Activated naive CD4-positive, alpha-beta T cell treated with anti-CD3 and anti-CD28 coated beads, Interleukin-2, amount 50 U/mL, for 72 hours (primary cell): ENCODE data around the gene RADX. TPM values are rescaled to one million over a fixed set of nuclear protein-coding genes. Genes with fewer than 3 reads are reported as not detected.
"Not testable (repeated sequence)": the region's sequence is repeated elsewhere in the genome, so short reads cannot be mapped to it uniquely, and the experiment has no call there.

ENCODE experiments used
- ATAC-seq, 2 donors: fragments of 150-1000 bp; cut with Tn5 transposase; 2 replicates each; pipeline ENCODE4 v1.10.0; 2021; ENCODE audit warnings: mild to moderate bottlenecking in 2 of 2, moderate library complexity in 2 of 2
- DNase-seq, 2 donors: peaks; one replicate each; pipeline ENCODE4 v3.0.0; 2021 to 2022; ENCODE audit warnings: low spot score in 2 of 2
- H3K27ac Mint-ChIP-seq, 2 donors: one replicate each; pipeline ENCODE4 v1.8.0; 2022; ENCODE audit warnings: mild to moderate bottlenecking in 2 of 2, mixed read lengths in 2 of 2
- H3K36me3 Mint-ChIP-seq, 2 donors: one replicate each; pipeline ENCODE4 v1.8.0; 2022; ENCODE audit warnings: mixed read lengths in 2 of 2
- H3K9me3 Mint-ChIP-seq, 2 donors: one replicate each; pipeline ENCODE4 v1.8.0; 2022; ENCODE audit warnings: mixed read lengths in 2 of 2
- total RNA-seq, 2 donors: library from RNA; stranded (reverse); gene quantifications; one replicate each; pipeline ENCODE4 v1.2.3, GENCODE V29; 2022

Gene RADX
- total RNA-seq, 2 donors from 2014 or later: 12.0 to 12.1 TPM

DNA sequence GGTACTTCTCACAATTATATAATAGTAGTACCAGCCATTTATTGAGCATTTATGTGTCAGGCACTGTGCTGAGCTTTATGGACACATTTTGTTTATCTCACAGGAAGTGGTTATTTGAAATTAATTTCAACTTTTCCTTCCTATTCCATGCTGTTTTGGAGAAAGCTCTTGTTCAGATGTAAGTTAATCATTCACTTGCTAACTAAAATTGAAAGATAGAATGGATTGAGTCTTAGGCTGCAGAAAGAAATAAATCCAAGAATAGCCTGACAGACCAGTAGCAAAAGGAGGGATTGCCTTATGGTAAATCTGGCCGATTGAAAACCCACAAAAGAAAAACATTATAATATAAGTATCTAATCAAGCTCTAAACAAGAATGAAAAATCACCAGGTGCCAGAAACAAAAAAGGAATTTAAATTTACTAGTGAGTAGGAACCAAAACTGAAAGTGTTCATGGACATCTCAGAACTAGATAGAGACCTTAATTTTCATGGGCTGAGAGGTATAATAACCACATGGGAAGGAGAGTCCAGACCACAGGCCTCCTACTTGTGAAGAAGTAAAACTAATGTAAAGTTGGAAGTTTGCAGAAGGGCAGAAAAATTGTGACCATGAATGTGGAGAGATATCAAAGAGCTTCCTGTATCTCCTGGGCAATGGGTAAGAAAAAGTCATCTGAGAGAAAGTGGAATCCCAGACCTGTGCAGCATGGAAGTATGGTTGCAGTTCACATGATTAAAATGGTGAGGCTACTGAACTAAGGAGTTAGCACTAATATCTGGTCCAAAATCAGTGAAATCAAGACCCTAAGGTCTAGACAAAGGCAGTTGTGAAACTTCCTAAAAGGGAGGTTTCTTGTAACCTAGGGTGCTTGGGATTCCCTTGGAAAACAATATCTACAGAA is 38.0 kb downstream of the RADX start:
- ATAC-seq (no peak), DNase-seq (no peak)
- Mint-ChIP-seq H3K9me3 (no peaks in the 10 kb centered on the region), H3K36me3 (peaks cover 6 to 15% of the 10 kb centered on the region in 2 donors), H3K27ac (no peak overlapping the region)

GRCh38 chrX:106653625-106654024 is 41.8 kb downstream of the RADX start:
- peaks cover 0 to 14% of the 10 kb centered on the region in 2 donors for H3K36me3 Mint-ChIP-seq
- H3K9me3 Mint-ChIP-seq, DNase-seq, ATAC-seq, H3K27ac Mint-ChIP-seq: not testable (repeated sequence)

DNA sequence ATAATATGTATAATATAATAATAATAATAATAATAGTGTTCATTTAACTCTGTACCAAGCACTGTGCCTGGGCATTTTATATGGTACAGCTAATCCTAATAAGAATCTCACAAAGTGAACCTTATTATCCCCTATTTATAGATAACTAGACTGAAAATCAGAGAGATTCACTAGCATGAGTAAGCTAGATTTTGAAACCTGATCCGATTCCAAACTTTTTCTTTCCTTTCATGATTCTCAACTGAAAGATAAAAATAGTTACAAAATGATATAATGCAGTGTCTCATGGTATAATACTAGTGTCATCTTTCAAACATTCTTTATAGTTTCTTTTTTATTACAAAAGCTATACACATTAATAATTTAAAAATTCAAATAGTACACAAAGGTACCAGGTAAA is 58.9 kb downstream of the RADX start:
- Mint-ChIP-seq H3K36me3 (peaks cover 0 to 4% of the 10 kb centered on the region in 2 donors), H3K27ac (no peak overlapping the region), H3K9me3 (no peaks in the 10 kb centered on the region)
- DNase-seq (no peak), ATAC-seq (no peak)

DNA sequence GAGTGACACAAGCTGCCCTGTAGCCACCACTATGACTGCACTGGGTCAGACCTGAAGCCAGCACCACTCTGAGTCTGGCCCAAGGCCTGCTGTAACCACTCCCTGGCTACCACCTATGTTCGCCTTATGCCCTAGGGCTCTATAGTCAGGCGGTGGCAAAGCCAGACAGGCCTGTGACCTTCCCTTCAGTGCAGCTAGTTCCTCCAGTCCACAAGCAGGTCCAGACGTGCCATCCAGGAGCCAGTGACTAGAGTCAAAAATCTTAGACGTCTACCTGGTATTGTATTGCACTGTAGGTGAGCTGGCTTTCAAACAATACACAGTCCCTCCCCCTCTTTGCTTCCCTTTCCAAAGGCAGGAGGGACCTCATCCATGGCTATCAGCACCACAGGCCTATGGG is 60.7 kb downstream of the RADX start:
- ATAC-seq: no peak

DNA sequence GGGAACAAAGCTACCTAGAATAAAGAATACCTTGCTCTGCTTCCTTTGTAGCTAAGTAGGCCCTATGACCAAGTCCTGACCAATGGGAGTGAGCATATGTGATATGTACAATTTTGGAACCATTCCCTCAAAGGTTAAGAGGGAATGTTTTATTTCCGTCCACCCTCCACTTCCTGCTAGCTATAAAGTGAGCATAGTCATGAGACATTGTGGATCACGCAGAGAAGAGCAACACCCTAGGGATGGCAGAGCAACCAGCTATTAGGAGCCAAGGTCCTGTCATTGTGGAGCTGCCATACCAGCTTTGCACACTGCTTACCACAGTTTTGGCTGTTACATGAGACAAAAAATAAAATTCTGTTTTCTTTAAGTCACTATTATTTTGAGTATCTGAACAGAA is 68.9 kb downstream of the RADX start:
- DNase-seq: no peak
- no peak for ATAC-seq
- no peak overlapping the region for H3K27ac Mint-ChIP-seq
- no peaks in the 10 kb centered on the region for H3K36me3 Mint-ChIP-seq
- H3K9me3 Mint-ChIP-seq: no peaks in the 10 kb centered on the region

More for the DNA sequence above, 60.7 kb downstream of the RADX start:
- H3K9me3 Mint-ChIP-seq: no peaks in the 10 kb centered on the region
- peak overlapping the region in 1 of 2 donors; percentile 39 for H3K27ac Mint-ChIP-seq
- DNase-seq: no peak
- H3K36me3 Mint-ChIP-seq: no peaks in the 10 kb centered on the region

- Mint-ChIP-seq H3K9me3 (no peaks in the 10 kb centered on the region), H3K27ac (no peak overlapping the region), H3K36me3 (no peaks in the 10 kb centered on the region)
- DNase-seq (no peak), ATAC-seq (no peak)
Measured at GRCh38 chrX:106684207-106684606, 72.4 kb downstream of the RADX start.

- Mint-ChIP-seq H3K36me3 (no peaks in the 10 kb centered on the region), H3K9me3 (no peaks in the 10 kb centered on the region), H3K27ac (no peak overlapping the region)
- ATAC-seq: no peak
- no peak for DNase-seq
Measured at GRCh38 chrX:106692425-106693065, 80.8 kb downstream of the RADX start.

DNA sequence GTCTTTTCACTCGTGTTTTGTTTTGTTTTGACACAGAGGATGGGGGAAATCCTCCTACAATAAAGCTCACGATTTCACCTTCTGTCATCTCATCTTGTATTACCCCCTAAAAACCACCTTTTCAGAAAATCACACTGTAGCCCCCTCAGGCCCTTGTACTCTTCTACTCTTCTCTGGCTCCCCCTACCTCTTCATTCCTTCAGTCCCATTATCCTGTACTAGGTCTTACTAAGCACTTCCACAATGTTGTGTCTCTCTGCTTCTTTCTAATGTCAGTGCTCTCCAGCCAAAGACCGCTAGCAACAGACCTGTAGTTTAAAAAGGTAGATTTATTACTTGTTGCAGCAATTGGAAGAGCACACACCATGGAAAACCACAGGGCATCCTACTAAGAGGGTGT is 84.7 kb downstream of the RADX start:
- DNase-seq: no peak
- ATAC-seq: no peak

DNA sequence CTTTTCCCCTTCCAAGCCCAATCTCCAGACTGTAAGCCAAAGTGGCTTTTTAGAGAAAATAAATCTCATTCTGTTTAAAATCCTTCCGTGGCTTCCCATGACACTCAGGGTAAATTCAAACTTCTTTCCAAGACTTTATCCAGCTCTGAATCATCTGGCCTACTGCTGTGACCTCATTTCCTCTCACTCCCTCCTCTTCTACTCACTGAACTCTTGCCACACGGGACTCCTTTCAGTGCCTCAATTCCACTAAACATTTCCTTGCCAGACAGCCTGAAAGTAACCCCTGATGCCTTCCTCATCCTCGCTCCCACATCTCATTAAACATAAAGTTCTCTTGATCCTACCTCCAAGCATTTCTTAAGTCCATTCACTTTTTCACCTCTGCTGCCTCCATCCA is 86.9 kb downstream of the RADX start:
- Mint-ChIP-seq H3K9me3 (no peaks in the 10 kb centered on the region), H3K27ac (no peak overlapping the region), H3K36me3 (no peaks in the 10 kb centered on the region)
- DNase-seq (no peak), ATAC-seq (no peak)

More for the DNA sequence above, 84.7 kb downstream of the RADX start:
- Mint-ChIP-seq H3K9me3 (no peaks in the 10 kb centered on the region), H3K36me3 (no peaks in the 10 kb centered on the region), H3K27ac (no peak overlapping the region)

GRCh38 chrX:106702636-106703035 is 90.9 kb downstream of the RADX start:
- Mint-ChIP-seq H3K9me3 (no peaks in the 10 kb centered on the region), H3K36me3 (no peaks in the 10 kb centered on the region)
- no peak for ATAC-seq

GRCh38 chrX:106706466-106706865 is 94.7 kb downstream of the RADX start:
- H3K27ac Mint-ChIP-seq: no peak overlapping the region
- no peak for DNase-seq
- ATAC-seq: no peak
- no peaks in the 10 kb centered on the region for H3K9me3 Mint-ChIP-seq
- no peaks in the 10 kb centered on the region for H3K36me3 Mint-ChIP-seq

More at GRCh38 chrX:106702636-106703035, 90.9 kb downstream of the RADX start:
- no peak overlapping the region for H3K27ac Mint-ChIP-seq
- DNase-seq: no peak

- H3K9me3 Mint-ChIP-seq: no peaks in the 10 kb centered on the region
- no peaks in the 10 kb centered on the region for H3K36me3 Mint-ChIP-seq
- no peak for DNase-seq
- H3K27ac Mint-ChIP-seq: no peak overlapping the region
- peak; percentile 93 to 98 for ATAC-seq
Measured at GRCh38 chrX:106707771-106708454, 96.1 kb downstream of the RADX start.

GRCh38 chrX:106710771-106711170 is 99.0 kb downstream of the RADX start:
- Mint-ChIP-seq H3K36me3 (no peaks in the 10 kb centered on the region), H3K9me3 (no peaks in the 10 kb centered on the region), H3K27ac (no peak overlapping the region)
- ATAC-seq (no peak), DNase-seq (no peak)

GRCh38 chrX:106711375-106711774 is 99.6 kb downstream of the RADX start:
- no peaks in the 10 kb centered on the region for H3K36me3 Mint-ChIP-seq
- ATAC-seq: no peak
- H3K9me3 Mint-ChIP-seq: no peaks in the 10 kb centered on the region
- no peak overlapping the region for H3K27ac Mint-ChIP-seq
- DNase-seq: no peak

DNA sequence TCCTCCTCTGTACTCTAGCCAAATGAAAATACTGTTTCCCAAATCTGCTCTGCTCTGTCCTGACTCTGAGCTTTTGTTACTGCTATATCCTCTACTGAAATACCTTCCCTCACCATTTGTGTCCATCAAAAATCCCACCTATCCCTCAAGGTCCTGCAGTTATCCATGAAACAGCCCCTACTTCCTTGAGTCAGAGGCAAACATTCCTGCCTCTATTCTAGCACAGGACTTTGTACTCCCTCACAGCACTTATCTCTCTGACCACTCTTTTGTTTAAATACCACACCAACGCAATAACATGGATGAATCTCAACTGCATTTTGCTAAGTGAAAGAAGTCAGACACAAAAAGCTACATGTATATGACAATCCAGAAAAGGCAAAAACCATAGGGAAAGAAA is 104.2 kb downstream of the RADX start:
- Mint-ChIP-seq H3K36me3 (no peaks in the 10 kb centered on the region), H3K9me3 (no peaks in the 10 kb centered on the region), H3K27ac (no peak overlapping the region)
- DNase-seq (no peak), ATAC-seq (no peak)

- ATAC-seq (no peak), DNase-seq (no peak)
- Mint-ChIP-seq H3K27ac (no peak overlapping the region), H3K36me3 (no peaks in the 10 kb centered on the region), H3K9me3 (no peaks in the 10 kb centered on the region)
Measured at GRCh38 chrX:106716463-106716862, 104.7 kb downstream of the RADX start.

DNA sequence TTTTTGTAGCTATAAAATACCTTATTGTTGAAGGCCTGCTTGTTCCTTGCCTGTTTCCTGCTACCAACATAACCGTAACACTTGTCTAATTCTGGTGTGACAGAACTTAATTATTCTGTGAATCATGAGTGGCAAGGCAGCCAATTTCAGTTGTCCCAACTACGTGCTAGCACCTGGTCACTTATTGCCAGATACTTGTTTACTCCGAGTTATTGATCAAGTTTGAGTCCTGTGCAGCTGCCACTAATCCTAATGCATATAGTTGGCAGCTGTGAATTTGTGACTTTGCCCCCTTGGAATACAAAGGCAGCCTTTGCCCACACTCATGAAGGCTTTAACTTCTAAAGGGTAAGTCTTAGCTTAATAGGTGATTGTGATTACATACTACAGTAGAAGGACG is 106.9 kb downstream of the RADX start:
- Mint-ChIP-seq H3K27ac (no peak overlapping the region), H3K9me3 (no peaks in the 10 kb centered on the region), H3K36me3 (no peaks in the 10 kb centered on the region)
- no peak for ATAC-seq
- no peak for DNase-seq
